Measurements from ENCODE around the gene PAIP2. TPM values are rescaled to one million over a fixed set of nuclear protein-coding genes. Genes with fewer than 3 reads are reported as not detected.

The PAIP2 gene
- total RNA-seq, 1 experiment from 2014 or later = 70.2 TPM

- in situ Hi-C loops (cut with HindIII; ENCODE audit: low sequenced_read_pairs) = no loop called here
- DNase-seq (ENCODE audit: low spot score) = no peak
These were observed 46.7 kb downstream of the PAIP2 start for GRCh38 chr5:139388198-139388821.

- in situ Hi-C loops (cut with HindIII; ENCODE audit: low sequenced_read_pairs) = no loop called here
- no peak for DNase-seq (ENCODE audit: low spot score)
These were observed 48.3 kb downstream of the PAIP2 start, which contains the start of gene MZB1 for GRCh38 chr5:139389701-139390638. Gene MZB1, minus strand, starts transcription at chr5:139389913. Its CDS starts 57 bp downstream, at chr5:139389856.

- DNase-seq (ENCODE audit: low spot score) = no peak
- in situ Hi-C loops (cut with HindIII; ENCODE audit: low sequenced_read_pairs) = no loop called here
These were observed 49.2 kb downstream of the PAIP2 start for GRCh38 chr5:139390639-139391569.

GRCh38 chr5:139391570-139392323, 50.1 kb downstream of the PAIP2 start:
- in situ Hi-C loops (cut with HindIII; ENCODE audit: low sequenced_read_pairs) = no loop called here
- no peak for DNase-seq (ENCODE audit: low spot score)

GRCh38 chr5:139392324-139392677, 50.6 kb downstream of the PAIP2 start:
- in situ Hi-C loops (cut with HindIII; ENCODE audit: low sequenced_read_pairs) = no loop called here
- DNase-seq (ENCODE audit: low spot score) = no peak

- no peak for DNase-seq (ENCODE audit: low spot score)
- in situ Hi-C loops (cut with HindIII; ENCODE audit: low sequenced_read_pairs) = no loop called here
These were observed 51.2 kb downstream of the PAIP2 start for GRCh38 chr5:139392678-139393496.

- DNase-seq (ENCODE audit: low spot score) = no peak
These were observed 52.0 kb downstream of the PAIP2 start for GRCh38 chr5:139393497-139394122.

GRCh38 chr5:139394123-139394653, 52.5 kb downstream of the PAIP2 start:
- in situ Hi-C loops (cut with HindIII; ENCODE audit: low sequenced_read_pairs) = no loop called here
- no peak for DNase-seq (ENCODE audit: low spot score)

More at GRCh38 chr5:139393497-139394122, 52.0 kb downstream of the PAIP2 start:
- in situ Hi-C loops (cut with HindIII; ENCODE audit: low sequenced_read_pairs) = no loop called here

GRCh38 chr5:139394654-139395566, 53.3 kb downstream of the PAIP2 start, which contains the start of gene PROB1:
Gene PROB1, minus strand, starts transcription at chr5:139395104. Its CDS starts 23 bp downstream, at chr5:139395081.
- in situ Hi-C loops (cut with HindIII; ENCODE audit: low sequenced_read_pairs) = no loop called here
- no peak for DNase-seq (ENCODE audit: low spot score)

GRCh38 chr5:139395844-139396640, 54.4 kb downstream of the PAIP2 start:
- DNase-seq (ENCODE audit: low spot score) = no peak
- in situ Hi-C loops (cut with HindIII; ENCODE audit: low sequenced_read_pairs) = no loop called here

- no peak for DNase-seq (ENCODE audit: low spot score)
- in situ Hi-C loops (cut with HindIII; ENCODE audit: low sequenced_read_pairs) = no loop called here
These were observed 55.0 kb downstream of the PAIP2 start for GRCh38 chr5:139396691-139397090.

GRCh38 chr5:139397921-139398320, 56.3 kb downstream of the PAIP2 start:
- no peak for DNase-seq (ENCODE audit: low spot score)

GRCh38 chr5:139399501-139400121, 58.0 kb downstream of the PAIP2 start:
- DNase-seq (ENCODE audit: low spot score) = no peak
- in situ Hi-C loops (cut with HindIII; ENCODE audit: low sequenced_read_pairs) = no loop called here

More at GRCh38 chr5:139397921-139398320, 56.3 kb downstream of the PAIP2 start:
- in situ Hi-C loops (cut with HindIII; ENCODE audit: low sequenced_read_pairs) = no loop called here

GRCh38 chr5:139401546-139401945, 59.9 kb downstream of the PAIP2 start:
- no peak for DNase-seq (ENCODE audit: low spot score)
- in situ Hi-C loops (cut with HindIII; ENCODE audit: low sequenced_read_pairs) = no loop called here
